HG02642 (cell line): Measurements from ENCODE around the gene TBC1D22A.

Source experiments
- ATAC-seq: cut with Tn5 transposase; IDR thresholded peaks from one replicate; pipeline ENCODE4 v1.9.1; 2021; ENCODE audit warnings: mild to moderate bottlenecking; ENCODE audit not compliant: unreplicated experiment, poor library complexity

The TBC1D22A gene

DNA sequence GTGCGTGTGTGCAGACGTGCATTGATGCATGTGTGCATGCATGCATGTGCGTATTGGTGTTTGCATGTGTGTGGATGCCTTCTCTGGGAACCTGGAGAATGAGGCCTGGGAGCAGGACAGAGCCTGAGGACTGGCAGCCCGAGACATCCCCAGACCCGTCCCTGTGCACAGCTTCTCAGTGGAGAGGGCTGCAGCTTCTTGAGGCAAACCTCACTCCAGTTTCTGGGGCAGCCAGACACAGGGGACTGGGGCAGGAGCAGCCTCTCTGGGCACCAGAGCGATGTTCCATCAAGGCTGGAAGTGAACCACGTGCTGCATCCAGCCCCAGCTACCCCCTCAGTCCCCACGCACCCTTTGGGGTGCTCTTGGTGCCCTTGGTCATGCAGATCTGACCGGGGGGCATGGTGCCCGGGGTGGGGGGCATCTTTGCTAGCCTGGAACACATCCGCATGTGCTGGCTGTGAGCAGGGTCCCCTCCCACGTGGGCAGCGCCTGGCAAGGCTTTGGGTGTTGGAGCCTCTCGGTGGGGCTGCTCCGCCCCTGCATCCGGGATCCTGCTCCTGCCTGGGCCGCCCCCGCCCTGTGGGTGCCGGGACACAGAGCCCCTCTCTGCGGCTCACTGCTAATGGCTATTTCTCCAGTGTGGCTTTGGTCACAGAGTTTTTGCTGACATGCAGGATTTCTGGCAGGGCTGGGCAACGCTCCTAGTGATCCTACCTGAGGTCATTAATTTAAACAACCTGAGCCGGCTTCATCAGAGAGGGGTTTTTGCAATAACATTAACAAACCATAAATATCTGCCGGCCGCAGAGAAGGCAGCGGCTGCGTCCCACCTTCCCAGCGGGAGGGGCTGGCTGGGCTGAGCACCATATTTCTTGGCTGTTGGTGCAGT, 434.7 kb downstream of the TBC1D22A start:
- no peak for ATAC-seq

DNA sequence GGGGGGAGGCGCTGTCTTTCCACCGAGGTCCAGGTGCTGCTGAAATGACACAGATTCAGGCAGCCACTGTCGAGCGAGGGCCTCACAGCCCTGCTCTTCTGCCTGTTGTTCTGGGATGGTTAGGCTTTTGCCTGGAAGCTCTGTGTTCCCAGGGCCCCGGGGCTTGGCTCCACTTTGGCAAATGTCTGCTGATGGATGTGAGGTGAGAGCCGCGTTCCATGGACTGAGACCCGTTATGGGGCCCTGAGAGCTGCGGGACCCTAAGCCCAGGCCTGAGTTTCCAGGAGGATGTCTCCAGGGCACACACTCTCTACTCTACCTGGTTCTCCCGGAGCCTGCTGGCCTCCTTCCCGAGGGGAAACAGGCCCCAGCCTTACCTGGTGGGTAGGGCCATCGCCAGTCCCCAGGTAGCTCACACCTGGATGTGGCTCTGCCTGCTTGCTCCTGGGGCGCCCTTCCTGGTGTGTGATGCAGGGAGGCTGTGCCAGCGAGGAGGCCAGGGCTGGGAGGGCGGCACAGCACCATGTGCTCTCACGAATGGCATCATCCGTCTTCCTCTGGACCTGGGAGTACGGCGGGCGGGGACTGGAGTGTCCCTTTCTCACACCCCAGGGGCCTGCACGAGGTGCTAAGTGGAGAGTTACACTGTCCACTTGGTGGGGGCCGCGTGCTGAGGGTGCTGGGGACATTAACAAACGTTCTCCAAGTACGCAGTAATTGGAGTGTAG, 435.5 kb downstream of the TBC1D22A start:
- no peak for ATAC-seq

DNA sequence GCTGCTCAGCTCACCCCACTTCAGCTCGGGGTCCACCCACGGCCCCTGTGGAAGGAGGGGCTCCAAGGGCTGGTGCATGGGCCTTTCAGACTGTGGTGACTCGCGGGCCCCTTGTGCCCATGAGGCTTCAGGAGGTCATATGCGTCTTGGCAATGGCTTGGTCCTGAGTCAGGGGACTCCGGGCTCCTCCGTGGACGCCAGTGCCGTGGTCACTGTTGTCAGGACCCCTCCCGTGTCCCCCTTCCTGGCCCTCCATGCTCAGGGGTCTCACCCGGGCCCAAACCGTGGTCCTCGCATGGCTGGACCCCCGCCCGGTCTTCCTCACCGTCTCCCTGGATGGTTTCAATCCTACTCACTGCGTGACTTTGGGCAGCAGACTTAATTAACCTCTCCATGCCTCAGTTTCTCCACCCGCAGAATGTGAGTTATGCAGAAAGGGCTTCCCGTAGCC, 436.4 kb downstream of the TBC1D22A start:
- ATAC-seq, result no peak

DNA sequence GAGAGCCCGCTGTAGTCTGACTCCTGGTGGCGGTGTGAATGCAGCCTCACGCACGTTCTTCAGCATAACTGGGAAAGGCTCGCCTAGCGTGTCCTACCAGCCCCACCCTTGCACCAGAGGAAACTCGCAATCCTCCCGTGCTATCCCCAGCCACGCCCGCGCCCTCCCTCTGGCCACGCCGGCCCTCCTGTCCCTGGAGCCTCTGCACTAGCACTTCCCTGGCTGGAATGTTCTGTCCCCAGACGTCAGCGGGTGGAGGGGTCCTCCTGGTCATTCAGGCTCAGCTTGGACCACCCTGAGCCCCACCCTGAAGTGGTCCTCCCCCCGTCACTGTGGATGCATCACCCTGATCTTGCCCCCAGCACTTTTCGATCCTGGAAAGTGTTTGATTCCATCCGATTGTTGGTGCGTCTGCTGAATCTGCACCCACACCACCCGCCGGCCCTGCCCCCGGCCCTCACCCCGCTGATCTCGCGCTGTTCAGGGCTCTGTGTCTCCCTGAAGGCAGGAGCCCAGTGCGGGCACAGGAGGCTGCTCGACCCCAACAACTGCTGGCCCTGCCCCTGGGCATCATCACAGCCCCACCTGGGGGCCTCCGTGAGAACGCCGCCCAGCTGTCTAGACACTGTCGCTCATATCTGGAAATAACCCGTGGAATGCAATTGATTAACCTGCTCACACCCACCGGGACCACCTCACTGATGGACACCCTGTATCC, 437.0 kb downstream of the TBC1D22A start:
- ATAC-seq, result no peak

DNA sequence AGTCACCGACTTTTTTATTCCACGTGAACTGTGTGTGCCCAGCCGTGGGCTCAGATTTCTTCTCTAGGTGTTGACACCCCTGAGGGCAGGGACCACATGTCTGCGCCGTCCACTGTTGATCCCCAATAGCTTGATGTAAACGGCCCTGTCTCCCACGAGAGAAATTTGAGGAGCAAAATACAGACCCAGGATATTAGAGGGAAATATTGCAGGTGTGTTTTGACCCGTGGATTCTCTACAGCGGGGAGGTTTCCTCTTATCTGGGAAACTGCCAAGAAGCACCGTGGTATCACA, 437.5 kb downstream of the TBC1D22A start:
- ATAC-seq, result no peak

DNA sequence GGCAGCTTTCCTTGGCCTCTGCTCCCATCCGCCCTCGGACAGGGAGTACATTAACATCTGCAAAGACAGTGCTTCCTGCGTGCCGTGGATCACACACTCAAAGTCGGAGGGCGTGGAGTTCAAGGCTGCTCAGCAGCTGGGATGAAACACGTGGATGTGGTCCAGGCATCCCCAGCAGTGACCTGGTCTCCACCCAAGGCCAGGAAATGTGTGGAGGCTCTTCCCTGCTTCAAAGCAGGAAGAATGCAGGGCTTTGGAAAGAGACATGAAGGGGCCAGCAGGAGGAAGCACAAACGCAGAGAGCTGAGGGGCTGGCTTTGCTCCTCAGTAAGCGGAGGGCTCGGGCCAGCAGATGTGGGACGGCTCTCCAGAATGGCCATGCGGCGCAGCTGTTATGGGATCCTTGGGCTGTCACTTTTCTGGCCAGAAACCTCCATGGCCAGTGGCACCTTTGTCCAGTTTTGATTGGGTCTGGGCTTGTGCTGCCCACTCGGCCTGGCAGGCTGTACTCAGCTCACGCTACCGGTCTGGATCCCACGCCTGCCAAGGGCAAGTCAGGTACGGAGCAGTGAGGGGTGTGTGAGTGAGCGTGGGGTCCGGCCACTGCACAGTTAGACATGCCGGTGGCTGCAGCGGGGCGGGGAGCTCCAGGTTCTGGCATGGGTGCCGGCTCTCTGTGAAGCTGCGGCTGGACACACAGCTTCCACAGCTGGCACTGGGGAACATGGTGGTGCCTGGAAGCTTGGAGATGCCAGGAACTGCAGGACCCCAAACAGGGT, 438.0 kb downstream of the TBC1D22A start:
- ATAC-seq, result no peak

DNA sequence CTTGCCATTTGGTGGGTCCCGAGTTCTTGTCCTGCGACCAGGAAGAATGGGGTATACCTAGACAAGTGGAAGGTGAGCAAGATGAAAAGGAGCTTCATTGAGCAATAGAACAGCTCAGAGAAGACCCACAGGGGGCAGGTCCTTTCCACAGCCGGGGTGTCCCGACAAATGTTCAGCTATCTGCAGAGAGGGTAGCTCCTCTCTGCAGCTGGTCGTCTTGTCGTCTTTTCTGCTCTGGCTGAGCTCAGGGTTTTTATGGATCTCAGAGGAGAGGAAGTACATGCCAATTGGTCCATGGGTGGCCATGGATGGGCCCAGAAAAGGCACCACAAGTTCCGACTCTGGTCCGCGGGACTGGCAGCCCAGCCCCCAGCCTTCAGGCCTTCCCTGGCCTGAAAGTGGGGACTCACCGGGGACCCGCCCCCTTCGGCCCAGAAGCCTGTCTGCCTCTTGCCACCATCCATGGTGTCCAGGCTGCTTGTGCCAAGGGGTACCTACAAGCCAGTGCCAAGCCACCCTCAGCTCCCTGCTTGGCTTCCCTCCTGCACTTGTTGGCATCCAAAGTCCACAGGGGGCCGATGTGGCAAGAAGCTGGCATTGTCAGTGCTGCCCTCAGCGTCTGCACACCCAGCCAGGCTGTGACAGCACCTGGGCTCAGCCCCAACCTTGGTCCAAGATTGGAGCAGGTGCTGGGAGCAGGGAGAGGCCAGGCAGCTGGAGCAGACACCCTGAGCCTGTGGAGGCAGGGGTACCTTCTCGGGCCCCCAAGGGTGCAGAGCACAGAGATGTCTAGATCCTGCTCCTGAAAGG, 438.9 kb downstream of the TBC1D22A start:
- ATAC-seq, result no peak

DNA sequence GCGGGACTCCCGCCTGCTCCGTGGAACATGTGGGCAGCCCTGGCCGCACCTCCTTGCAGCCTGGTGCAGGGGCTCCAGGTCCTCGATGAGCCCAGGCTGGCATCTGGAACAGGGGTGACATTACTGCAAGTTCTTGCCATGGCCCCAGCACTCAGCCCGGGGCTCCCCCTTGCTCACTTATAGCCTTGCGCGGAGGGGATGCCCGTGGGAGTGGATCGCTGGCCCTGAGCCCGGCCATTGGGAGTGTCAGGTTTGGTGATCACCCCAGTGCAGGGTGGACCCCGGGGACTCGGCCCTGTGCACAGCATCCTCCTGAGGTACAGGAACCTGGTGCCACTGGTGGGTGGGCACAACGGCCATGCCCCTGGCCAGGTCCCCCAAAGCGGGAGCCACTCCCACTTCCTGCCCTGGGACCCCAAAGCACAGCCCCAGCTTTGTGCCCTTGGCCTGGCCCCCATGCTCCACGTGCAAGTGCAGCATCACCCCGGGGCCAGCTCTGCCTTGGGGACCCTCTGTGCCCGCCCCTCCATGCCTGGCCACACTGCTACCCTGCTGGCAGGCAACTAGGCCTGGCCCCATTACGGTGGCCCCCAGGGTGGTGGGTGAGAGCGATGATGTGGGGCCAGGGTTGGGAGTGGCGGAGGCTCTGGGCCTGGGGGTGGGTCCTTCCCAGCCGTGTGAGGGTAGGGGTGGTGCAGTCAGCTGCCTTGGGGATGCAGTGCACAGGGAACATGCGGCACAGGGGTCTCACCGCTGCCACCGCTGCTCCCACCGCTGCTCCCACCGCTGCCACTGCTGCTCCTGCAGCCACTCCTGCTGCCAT, 439.8 kb downstream of the TBC1D22A start:
- ATAC-seq, result no peak

DNA sequence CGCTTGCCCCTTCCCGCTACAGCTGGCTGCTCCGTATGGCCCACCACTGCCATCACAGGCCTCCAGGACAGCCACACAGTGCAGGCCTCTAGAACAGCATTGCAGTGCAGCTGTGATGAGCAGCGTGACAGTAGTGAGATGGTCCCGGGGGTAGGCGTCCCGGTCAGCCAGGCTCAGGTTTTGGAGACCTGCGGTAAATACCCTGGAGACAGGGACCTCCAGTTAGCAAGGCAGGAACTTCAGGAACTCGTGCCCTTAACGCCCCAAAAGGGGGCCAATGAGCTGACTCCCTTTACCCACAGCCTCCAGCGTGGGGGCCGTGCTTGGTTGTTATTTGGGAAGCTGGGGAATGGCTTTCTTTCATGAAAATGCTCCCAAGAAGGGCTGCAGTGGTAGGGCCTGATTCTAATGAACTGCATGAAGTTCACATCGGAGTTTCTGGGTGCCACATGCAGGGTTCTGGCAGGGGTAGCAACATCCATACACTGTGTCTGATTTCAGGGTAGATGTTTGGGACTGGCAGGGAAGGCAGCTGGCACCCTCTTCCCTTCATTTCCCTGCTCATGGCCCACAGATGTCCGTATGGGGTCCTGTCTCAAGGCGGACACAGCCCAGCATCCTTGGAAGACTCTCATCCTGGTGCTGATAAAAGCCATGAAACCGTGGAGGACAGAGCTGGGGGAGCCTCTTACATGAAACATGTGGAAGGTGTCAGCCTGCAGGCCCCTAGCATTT, 440.5 kb downstream of the TBC1D22A start:
- no peak for ATAC-seq

DNA sequence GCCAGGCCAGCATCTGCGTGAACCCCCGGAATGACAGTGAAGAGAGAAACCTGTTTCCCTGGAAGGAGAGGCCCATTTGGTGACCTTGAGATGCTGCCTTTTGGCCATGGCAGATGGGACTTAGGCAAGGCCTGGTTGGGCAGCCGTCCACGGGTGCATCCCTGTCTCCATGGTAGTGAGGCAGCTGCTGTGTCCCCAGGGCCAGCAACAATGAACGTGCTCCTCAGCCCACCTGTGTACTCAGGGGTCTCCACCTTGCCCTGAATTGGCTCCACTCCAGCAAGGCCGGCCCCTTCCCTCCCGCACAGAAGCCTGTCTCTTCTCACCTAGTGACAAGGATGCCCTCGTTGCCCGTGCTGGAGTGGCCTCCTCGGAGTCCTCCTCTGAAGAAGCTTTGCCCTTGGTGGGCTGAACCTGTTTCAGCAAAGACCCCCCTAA, 441.1 kb downstream of the TBC1D22A start:
- no peak for ATAC-seq

DNA sequence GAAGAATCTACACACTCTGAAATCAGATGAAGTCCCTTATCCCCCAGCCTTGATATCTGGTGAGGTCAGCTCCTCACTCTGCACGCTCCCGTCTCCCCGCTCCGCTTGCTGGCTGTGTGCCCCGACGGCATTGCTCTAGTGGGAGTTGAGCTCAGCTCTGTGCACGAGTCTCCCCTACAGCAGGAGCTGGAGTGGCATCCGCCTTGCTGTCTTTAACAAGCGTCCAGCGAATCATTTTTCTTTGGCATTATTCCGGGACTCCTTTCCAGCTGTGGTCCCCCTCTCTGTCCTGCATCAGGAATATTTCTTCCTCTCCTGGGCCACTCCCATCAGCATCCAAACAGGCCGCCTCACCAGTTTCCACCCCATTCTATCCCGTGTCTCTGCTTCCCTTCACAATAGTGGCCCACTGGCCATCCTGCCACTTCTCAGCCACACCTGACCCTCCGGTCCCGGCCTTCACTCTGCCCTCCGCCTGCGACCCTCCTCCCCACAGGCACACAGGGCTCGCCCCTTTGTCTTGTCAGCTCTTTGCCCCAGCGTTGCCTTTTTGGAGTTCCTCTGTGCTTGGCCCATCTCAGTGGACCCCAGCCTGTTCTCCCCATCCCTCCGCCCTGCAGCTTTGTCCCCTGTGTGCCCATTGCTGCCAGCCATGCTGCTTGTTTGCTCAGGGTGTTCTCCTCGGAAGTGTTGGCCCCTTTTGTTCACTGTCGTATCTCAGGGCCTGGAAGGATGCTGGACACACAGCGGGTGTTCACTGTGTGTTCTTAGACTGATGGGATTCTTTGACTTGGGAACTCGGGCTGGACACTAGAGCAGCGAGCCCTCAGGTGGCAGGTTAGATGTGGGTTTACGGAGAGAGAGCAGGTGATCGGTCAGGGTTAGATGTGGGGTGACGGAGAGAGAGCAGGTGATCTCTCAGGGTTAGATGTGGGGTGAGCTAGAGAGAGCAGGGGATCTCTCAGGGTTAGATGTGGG, 441.8 kb downstream of the TBC1D22A start:
- no peak for ATAC-seq

DNA sequence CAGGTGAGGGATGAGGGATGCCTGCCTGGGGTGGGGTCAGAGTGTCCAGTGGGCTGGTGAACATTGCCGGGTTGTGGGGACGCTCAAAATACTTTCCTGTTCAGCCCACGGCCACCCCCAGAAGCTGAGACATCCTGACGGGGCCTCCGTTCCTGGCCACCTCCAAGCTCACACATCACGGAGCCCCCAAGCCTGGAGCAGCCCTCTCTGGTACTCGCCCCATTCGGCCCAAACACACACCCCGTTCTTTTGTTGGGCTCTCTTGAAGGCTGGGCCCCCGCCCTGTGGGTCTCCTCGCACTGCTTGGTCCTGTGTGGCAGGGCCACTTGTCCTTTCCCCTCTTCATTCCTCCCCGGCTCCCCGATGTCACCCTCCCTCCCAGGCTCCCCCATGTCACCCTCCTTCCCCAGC, 442.6 kb downstream of the TBC1D22A start:
- no peak for ATAC-seq

DNA sequence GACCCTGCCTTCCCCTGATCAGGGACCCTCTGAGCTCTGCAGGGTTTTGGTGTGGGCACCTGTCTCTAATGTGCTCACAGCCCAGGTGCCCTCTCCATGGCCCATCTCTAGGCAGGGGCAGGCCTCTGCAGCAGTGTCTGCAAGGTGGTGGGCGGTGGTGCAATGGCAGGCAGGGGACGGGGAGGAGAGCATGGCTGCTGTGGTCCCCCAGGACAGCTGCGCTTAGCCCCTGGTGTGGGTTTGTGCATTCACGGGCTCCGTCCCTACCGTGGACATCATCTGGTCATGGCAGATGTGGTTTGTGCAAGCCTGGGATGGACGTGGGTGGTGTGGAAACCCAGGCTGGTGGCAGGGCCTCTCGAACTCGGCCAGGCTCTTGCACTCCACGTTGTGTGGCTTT, 443.1 kb downstream of the TBC1D22A start:
- no peak for ATAC-seq

DNA sequence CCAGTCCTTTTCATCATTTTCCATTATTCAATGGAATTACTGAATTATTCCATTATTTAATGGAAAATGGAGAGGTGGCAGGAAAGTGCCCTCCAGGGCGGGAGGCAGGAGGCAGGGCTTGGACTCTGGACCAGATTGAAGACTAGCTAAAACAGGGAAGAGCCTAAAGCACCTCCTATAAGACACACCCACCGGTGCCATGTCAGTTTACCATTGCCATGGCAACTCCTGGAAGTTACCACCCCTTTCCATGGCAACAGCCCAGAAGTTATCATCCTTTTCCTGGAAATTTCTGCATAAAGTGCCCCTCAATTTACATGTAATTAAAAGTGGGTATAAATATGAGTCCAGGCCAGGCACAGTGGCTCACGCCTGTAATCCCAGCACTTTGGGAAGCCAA, 443.7 kb downstream of the TBC1D22A start:
- no peak for ATAC-seq

DNA sequence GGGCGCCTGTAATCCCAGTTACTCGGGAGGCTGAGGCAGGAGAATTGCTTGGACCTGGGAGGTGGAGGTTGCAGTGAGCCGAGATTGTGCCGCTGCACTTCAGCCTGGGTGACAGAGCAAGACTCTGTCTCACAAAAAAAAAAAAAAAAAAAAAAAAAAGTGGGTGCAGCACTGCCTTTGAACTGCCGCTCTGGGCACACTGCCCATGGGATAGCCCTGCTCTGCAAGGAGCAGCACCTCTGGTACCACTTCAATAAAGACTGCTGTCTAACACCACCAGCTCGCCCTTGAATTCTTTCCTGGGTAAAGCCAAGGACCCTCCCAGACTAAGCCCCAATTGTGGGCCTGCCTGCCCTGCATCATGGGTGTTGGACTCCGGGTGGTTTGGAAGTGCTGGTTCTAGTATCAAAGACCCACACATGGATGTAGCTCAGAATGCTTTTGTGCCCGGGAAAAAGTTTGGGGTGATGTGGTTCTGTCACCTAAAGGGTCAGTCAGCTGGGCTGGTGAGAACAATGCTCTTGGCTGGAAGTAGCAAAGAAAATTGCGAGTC, 444.3 kb downstream of the TBC1D22A start:
- no peak for ATAC-seq

DNA sequence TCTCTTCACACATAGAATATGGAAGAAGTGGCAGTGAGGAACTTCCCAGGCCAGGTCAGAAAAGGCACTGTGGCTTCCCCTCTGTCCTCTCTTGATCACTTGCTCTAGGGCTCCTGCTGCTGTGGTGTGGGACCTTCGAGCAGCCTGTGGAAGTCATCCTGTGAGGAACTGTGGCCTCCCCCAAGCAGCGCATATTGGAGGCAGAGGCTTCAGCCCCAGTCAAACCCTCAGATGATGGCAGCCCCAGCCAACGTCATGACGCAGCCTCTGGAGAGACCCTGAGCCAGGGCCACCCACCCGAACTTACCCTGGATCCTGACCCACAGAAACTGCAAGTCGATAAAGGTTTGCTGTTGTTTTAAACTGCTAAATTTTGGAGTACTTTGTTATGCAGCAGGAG, 444.9 kb downstream of the TBC1D22A start:
- ATAC-seq, result no peak
